HG03342 (cell line): ENCODE results near the gene TLX1.
"Not testable (repeated sequence)": the region's sequence is repeated elsewhere in the genome, so short reads cannot be mapped to it uniquely, and the experiment has no call there.

ENCODE experiments used
- ATAC-seq: cut with Tn5 transposase; IDR thresholded peaks from one replicate; pipeline ENCODE4 v1.9.1; 2021; ENCODE audit warnings: mild to moderate bottlenecking, moderate library complexity; ENCODE audit not compliant: unreplicated experiment

The TLX1 gene

GRCh38 chr10:101146392-101147251 is 15.5 kb downstream of the TLX1 start:
- ATAC-seq, result no peak

GRCh38 chr10:101151395-101151794 is 20.3 kb downstream of the TLX1 start:
- no peak for ATAC-seq

GRCh38 chr10:101152316-101152715 is 21.2 kb downstream of the TLX1 start:
- no peak for ATAC-seq

- ATAC-seq, result not testable (repeated sequence)
Measured at GRCh38 chr10:101154506-101154905, 23.4 kb downstream of the TLX1 start.

GRCh38 chr10:101155896-101156295 is 24.8 kb downstream of the TLX1 start:
- ATAC-seq, result no peak

- ATAC-seq, result no peak
Measured at GRCh38 chr10:101157756-101158458, 26.8 kb downstream of the TLX1 start.

GRCh38 chr10:101158459-101159058 is 27.5 kb downstream of the TLX1 start:
- ATAC-seq, result no peak

- no peak for ATAC-seq
Measured at GRCh38 chr10:101161494-101162299, 30.6 kb downstream of the TLX1 start.

GRCh38 chr10:101162677-101163076 is 31.6 kb downstream of the TLX1 start:
- no peak for ATAC-seq

- ATAC-seq, result no peak
Measured at GRCh38 chr10:101164020-101164419, 32.9 kb downstream of the TLX1 start.

GRCh38 chr10:101165736-101166135 is 34.6 kb downstream of the TLX1 start:
- ATAC-seq, result no peak

GRCh38 chr10:101166430-101166829 is 35.3 kb downstream of the TLX1 start:
- ATAC-seq, result no peak

- ATAC-seq, result no peak
Measured at GRCh38 chr10:101172741-101173140, 41.6 kb downstream of the TLX1 start.

- ATAC-seq, result no peak
Measured at GRCh38 chr10:101174319-101174718, 43.2 kb downstream of the TLX1 start.

GRCh38 chr10:101176577-101176976 is 45.5 kb downstream of the TLX1 start:
- ATAC-seq, result no peak

- ATAC-seq, result no peak
Measured at GRCh38 chr10:101182936-101183335, 51.8 kb downstream of the TLX1 start.

GRCh38 chr10:101183458-101184183 is 52.5 kb downstream of the TLX1 start:
- no peak for ATAC-seq
